Stimulated activated naive CD8-positive, alpha-beta T cell treated with anti-CD3 and anti-CD28 coated beads, Interleukin-15, Interleukin-2, amounts not matched to agents 100 ng/mL and 50 ng/mL, for 24 hours (primary cell): ENCODE results near the gene MAP4K2.

ENCODE experiments used
- H3K27ac Mint-ChIP-seq: one replicate; pipeline ENCODE4 v1.8.0; 2021; ENCODE audit warnings: mild to moderate bottlenecking, mixed read lengths
- H3K27me3 Mint-ChIP-seq: one replicate; pipeline ENCODE4 v1.8.0; 2021; ENCODE audit warnings: mixed read lengths
- H3K36me3 Mint-ChIP-seq: one replicate; pipeline ENCODE4 v1.8.0; 2021; ENCODE audit warnings: low read depth, mixed read lengths
- H3K4me1 Mint-ChIP-seq: one replicate; pipeline ENCODE4 v1.8.0; 2021; ENCODE audit warnings: low read depth, mixed read lengths
- H3K4me3 Mint-ChIP-seq: one replicate; pipeline ENCODE4 v1.8.0; 2021; ENCODE audit warnings: mild to moderate bottlenecking, mixed read lengths
- H3K9me3 Mint-ChIP-seq: one replicate; pipeline ENCODE4 v1.8.0; 2021; ENCODE audit warnings: mixed read lengths

Gene MAP4K2

GRCh38 chr11:64754124-64754918 lies 48.7 kb downstream of the MAP4K2 start:
- Mint-ChIP-seq H3K27ac (no peak overlapping the region), H3K9me3 (no peaks in the 10 kb centered on the region), H3K4me3 (no peak overlapping the region), H3K36me3 (peaks cover 8% of the 10 kb centered on the region), H3K4me1 (peaks cover 9% of the 10 kb centered on the region), H3K27me3 (no peaks in the 10 kb centered on the region)

- Mint-ChIP-seq H3K9me3 (no peaks in the 10 kb centered on the region), H3K27me3 (no peaks in the 10 kb centered on the region), H3K36me3 (peaks cover 8% of the 10 kb centered on the region), H3K4me1 (peaks cover 9% of the 10 kb centered on the region), H3K27ac (no peak overlapping the region), H3K4me3 (no peak overlapping the region)
These were observed 49.5 kb downstream of the MAP4K2 start for GRCh38 chr11:64753380-64754123.

- no peaks in the 10 kb centered on the region for H3K9me3 Mint-ChIP-seq
- no peaks in the 10 kb centered on the region for H3K27me3 Mint-ChIP-seq
- H3K27ac Mint-ChIP-seq = no peak overlapping the region
- H3K4me3 Mint-ChIP-seq = no peak overlapping the region
- peaks cover 8% of the 10 kb centered on the region for H3K36me3 Mint-ChIP-seq
- peaks cover 9% of the 10 kb centered on the region for H3K4me1 Mint-ChIP-seq
These were observed 50.0 kb downstream of the MAP4K2 start for GRCh38 chr11:64753019-64753379.

GRCh38 chr11:64752175-64752970 lies 50.6 kb downstream of the MAP4K2 start:
- H3K27ac Mint-ChIP-seq = no peak overlapping the region
- H3K9me3 Mint-ChIP-seq = no peaks in the 10 kb centered on the region
- H3K4me1 Mint-ChIP-seq = peaks cover 9% of the 10 kb centered on the region
- H3K36me3 Mint-ChIP-seq = peaks cover 8% of the 10 kb centered on the region
- no peaks in the 10 kb centered on the region for H3K27me3 Mint-ChIP-seq
- H3K4me3 Mint-ChIP-seq = no peak overlapping the region

GRCh38 chr11:64751580-64751979 lies 51.4 kb downstream of the MAP4K2 start:
- Mint-ChIP-seq H3K27ac (no peak overlapping the region), H3K4me3 (no peak overlapping the region), H3K36me3 (peaks cover 8% of the 10 kb centered on the region)

GRCh38 chr11:64751136-64751535 lies 51.9 kb downstream of the MAP4K2 start:
- Mint-ChIP-seq H3K27ac (no peak overlapping the region), H3K27me3 (no peaks in the 10 kb centered on the region), H3K9me3 (no peaks in the 10 kb centered on the region), H3K4me1 (peaks cover 9% of the 10 kb centered on the region), H3K4me3 (no peak overlapping the region), H3K36me3 (peaks cover 8% of the 10 kb centered on the region)

More at GRCh38 chr11:64751580-64751979, 51.4 kb downstream of the MAP4K2 start:
- no peaks in the 10 kb centered on the region for H3K27me3 Mint-ChIP-seq
- peaks cover 9% of the 10 kb centered on the region for H3K4me1 Mint-ChIP-seq
- H3K9me3 Mint-ChIP-seq = no peaks in the 10 kb centered on the region

GRCh38 chr11:64750361-64751054 lies 52.5 kb downstream of the MAP4K2 start:
- peak overlapping the region; percentile 26 for H3K27ac Mint-ChIP-seq
- H3K4me1 Mint-ChIP-seq = peaks cover 12% of the 10 kb centered on the region
- no peaks in the 10 kb centered on the region for H3K27me3 Mint-ChIP-seq
- H3K9me3 Mint-ChIP-seq = no peaks in the 10 kb centered on the region
- peaks cover 8% of the 10 kb centered on the region for H3K36me3 Mint-ChIP-seq
- no peak overlapping the region for H3K4me3 Mint-ChIP-seq

GRCh38 chr11:64747961-64748665 lies 54.9 kb downstream of the MAP4K2 start:
- H3K27me3 Mint-ChIP-seq = peaks cover 7% of the 10 kb centered on the region
- H3K27ac Mint-ChIP-seq = no peak overlapping the region
- H3K9me3 Mint-ChIP-seq = no peaks in the 10 kb centered on the region
- peaks cover 8% of the 10 kb centered on the region for H3K36me3 Mint-ChIP-seq
- H3K4me3 Mint-ChIP-seq = no peak overlapping the region
- H3K4me1 Mint-ChIP-seq = peaks cover 27% of the 10 kb centered on the region

GRCh38 chr11:64746486-64746885 lies 56.5 kb downstream of the MAP4K2 start:
- Mint-ChIP-seq H3K36me3 (peaks cover 4% of the 10 kb centered on the region), H3K4me3 (no peak overlapping the region), H3K27me3 (peaks cover 7% of the 10 kb centered on the region), H3K27ac (no peak overlapping the region), H3K9me3 (no peaks in the 10 kb centered on the region), H3K4me1 (peaks cover 33% of the 10 kb centered on the region)

GRCh38 chr11:64745521-64746328 lies 57.3 kb downstream of the MAP4K2 start:
- H3K36me3 Mint-ChIP-seq = peaks cover 4% of the 10 kb centered on the region
- no peaks in the 10 kb centered on the region for H3K9me3 Mint-ChIP-seq

GRCh38 chr11:64745189-64745520 lies 57.9 kb downstream of the MAP4K2 start:
- peak overlapping the region; percentile 82 for H3K4me3 Mint-ChIP-seq
- peaks cover 28% of the 10 kb centered on the region for H3K4me1 Mint-ChIP-seq

More at GRCh38 chr11:64745521-64746328, 57.3 kb downstream of the MAP4K2 start:
- Mint-ChIP-seq H3K4me3 (peak overlapping the region; percentile 82), H3K27me3 (peaks cover 7% of the 10 kb centered on the region), H3K27ac (peak overlapping the region; percentile 71), H3K4me1 (peaks cover 34% of the 10 kb centered on the region)

GRCh38 chr11:64744544-64745188 lies 58.3 kb downstream of the MAP4K2 start:
- Mint-ChIP-seq H3K36me3 (no peaks in the 10 kb centered on the region), H3K9me3 (no peaks in the 10 kb centered on the region), H3K4me1 (peaks cover 27% of the 10 kb centered on the region), H3K27me3 (peaks cover 7% of the 10 kb centered on the region), H3K27ac (peak overlapping the region; percentile 71), H3K4me3 (peak overlapping the region; percentile 85)

More at GRCh38 chr11:64745189-64745520, 57.9 kb downstream of the MAP4K2 start:
- peaks cover 3% of the 10 kb centered on the region for H3K36me3 Mint-ChIP-seq
- H3K9me3 Mint-ChIP-seq = no peaks in the 10 kb centered on the region
- H3K27me3 Mint-ChIP-seq = peaks cover 7% of the 10 kb centered on the region
- peak overlapping the region; percentile 71 for H3K27ac Mint-ChIP-seq
